ENCODE measurements around the gene PTPRU.

PTPRU gene

DNA sequence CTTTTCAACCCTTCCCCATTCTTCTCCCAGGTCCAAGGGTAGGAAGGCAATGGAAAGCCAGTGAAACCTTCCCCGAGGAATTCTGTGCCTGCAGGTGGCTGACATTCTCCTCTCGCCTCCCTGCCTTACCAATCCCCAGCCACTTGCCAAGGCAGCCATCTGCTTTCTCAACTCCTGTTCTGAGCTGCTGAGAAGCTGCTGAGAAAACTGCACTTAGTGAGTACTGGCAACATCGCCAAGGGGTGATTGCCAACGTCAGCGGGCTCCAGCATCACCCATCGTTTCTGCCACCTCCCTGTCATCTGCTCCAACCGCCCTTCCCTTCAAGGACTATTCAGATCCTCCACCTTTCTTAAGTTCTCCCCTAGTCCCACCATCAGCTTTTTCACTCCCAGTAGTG, 106.0 kb downstream of the PTPRU start:
- no peak for DNase-seq

DNA sequence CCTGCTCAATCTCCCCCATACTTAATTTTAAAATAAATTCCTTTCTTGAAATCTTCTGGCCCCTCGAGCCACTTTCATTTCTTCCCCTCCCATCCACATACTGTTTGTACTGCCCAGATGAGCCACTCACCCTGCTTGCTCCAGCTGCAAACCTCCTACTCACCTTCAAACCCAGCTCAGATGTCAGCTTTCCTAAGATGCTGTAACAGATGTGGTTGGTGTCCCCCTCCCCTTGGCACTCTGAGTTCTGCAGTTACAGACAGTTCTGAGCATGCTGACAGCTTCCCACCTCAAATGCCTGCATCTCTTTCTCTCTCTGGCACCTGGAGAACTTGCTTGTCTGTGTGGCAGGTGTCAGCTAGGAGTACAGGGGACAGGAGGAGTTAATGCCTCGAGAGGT, 106.7 kb downstream of the PTPRU start:
- DNase-seq: no peak

DNA sequence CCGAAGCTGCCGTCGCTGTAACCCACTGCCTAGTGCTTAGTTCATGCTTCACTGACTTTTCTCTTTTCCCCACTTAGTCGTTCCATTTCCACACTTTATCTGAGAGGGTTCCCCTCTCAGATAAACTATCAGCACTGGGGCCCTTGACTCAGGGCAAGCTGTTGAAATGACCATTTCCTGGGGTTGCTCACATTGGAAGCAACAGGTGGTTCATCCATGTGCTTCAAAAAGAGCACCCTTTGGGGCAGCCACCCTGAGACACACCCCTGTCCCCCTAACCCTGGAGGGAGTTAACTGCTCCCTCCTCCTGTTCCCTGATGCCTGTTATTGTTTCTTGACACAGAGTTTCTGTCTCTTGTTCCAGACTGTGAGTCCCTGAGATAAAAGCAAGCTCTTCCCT, 107.2 kb downstream of the PTPRU start:
- no peak for DNase-seq

DNA sequence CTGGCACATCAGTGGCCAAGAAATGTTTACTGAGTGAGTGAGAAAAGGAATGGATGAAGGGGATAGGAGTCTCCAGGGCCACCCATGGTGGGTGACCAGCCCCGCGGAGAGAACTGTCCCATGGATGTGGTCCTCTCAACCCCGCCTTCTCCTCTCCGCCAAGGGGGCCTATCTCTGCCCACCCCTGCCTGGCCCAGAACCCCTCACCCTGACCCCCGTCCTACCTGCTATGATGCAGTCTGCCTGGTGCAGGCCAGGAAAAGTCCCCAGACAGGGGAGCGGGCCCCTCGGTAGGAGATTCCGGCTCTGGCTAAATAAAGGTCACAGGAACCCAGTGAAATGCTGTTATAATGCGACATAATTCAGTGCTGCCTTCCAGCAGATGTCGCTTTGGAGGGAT, 107.6 kb downstream of the PTPRU start:
- DNase-seq: no peak

DNA sequence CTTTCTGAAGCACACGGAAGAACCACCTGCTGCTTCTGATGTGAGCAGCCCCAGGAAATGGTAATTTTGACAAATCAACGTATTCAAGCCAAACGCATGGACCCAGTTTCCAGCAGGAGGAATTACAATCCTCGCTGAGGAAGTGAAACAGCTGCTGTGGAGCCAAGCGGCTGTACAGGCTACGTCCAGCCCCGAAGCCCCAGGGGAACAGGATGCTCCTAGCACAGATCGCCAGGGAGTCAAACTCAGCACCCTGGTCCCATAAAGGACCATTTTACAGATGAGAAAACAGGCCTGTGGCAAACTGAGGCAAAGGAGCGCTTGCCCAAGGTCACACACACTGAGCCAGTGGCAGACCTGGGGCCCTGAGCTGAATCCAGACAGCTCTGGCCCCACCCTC, 108.0 kb downstream of the PTPRU start:
- no peak for DNase-seq

DNA sequence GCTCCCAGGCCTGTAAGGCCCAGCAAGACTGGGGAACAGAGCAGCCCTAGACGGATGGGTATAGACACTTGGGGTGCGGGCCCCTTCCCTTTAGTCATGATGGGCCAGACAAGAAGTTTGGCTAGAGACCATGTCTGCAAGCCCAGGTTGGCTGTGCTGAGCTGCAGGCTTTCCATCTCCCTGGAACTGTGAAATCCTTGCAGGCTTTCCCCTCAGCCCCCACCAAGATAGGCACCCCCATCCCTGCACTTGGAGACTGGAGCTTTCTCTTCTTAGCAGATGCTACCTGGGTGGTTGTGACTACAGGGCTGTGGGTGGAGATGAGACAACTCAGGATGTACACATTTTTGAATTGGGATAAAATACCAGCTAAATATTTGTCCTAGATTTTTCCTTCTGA, 110.3 kb downstream of the PTPRU start:
- DNase-seq: no peak

DNA sequence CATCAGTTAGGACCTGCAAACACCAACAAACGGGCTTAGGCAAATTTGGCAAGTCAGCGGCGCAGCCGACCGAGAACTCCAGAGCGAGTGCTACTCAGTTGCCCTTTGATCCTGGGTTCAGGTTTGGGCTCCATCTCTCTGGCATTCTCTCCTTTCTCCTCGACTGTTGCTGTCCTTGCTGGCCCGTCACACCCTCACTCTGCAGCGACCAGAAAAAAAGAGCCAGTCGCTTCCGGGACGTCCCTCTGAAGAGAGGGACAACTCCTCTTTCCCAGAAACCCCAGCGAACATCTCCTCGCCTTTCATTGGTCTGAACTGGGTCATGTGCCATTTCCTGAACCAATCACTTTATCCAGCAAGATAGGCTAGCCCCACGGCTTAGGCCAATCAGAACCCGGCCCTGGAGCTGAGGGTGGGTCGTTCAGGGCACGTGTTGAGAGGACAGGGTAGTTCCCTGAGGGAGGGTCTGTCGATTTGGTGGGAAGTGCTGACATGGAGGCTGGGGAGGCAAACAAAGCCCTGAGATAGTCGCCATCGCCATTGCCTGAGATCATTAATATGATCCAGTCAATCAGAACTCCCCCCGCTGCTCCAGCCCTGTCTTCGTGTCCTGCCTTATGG, 113.7 kb downstream of the PTPRU start:
- no peak for DNase-seq

DNA sequence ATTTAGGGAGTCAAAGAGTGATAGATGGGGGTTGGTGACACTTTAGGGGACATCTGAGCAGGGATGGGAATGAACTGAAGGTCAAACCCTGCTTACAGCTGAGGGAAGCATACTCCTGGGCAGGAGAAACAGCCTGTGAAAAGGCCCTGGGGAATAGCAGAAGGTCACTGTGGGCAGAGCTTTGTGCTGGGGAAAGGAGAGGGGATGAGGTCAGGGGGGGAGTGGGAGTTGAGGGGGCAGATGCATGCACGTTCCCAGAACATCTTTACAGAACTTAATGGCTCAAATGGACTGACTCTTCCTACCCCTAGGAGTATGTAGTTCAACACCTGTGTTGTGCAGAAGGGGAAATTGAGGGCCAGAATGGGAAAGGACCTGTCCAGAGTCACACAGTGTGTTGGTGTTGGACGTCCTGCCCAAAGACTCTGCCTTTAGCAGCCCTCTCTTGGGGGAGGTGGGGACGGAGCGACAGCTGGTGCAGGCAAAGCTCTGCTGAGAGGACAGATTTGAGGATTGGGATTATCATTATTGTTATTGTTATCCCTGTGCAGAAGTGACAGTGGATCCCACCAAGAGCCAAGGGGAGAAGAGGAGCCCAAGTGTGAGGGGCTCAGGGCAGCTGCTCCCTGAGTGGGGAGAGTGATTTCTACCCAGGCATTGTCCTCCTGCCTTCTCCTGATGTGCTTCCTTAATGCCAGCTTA, 116.5 kb downstream of the PTPRU start:
- no peak for DNase-seq

DNA sequence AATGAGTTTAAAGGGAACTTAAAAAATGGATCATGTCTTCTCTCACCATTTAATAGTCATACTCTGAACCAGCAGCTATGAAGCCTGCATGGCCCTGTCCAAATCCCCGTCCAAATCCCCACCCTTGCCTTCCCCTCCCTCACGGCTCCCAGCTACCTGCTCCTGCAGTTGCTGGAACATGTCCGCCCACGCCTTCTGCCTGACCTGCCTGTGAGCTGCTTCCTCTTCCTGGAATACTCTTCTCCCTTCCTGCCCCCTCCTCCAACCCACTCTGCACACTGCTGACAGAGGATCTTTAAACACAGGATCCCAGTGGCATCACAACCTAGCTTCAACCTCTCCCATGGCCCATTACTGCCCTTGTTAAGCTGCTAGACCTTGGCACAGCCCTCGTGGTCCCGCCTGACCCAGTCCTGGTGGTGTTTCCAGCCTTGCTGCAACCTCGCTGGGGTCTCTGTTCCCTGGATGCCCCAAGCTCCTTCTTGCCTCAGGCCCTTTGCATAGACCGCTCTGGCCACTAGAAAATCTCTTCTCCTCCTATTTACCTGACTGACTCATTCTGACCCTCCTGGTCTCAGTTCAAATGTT, 118.3 kb downstream of the PTPRU start:
- no peak for DNase-seq

DNA sequence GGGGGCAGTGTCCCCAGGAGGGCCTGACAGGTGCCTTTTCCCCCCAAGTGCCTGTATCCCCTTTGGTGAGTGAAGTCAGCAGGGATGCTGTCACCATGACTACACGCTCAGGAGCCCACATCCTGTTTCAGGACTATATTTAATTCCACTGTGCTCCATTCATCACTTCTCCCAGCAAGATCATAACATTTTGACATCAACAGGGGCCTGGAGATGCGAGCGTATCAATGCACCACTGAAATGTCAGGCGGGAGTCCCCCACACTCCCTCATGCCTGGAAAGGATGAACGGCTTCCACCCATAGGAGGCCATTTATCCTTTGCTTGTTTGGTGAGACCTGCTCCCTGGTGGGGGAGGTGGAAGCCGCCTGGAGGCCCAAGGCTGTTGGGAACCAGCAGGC, 119.1 kb downstream of the PTPRU start:
- no peak for DNase-seq

DNA sequence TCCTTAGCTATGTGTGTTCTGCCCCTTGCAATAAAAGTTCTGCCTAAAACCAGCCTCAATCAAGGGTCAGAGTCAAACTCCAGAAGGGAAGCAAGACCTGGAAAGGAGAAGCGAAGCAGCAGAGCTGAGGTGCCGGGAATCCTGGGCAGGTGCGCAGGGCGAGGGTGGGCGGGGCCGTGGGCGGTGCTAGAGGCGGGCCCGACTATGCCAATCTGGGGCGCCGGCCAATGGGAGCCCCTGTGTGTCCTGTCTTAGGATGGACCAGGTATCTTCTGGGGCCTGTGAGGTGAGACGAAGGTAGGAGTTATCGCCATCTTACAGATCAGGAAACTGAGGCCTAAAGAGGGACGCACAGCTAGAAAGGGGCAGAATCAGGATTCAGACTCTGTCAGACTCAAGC, 120.3 kb downstream of the PTPRU start:
- DNase-seq: no peak

DNA sequence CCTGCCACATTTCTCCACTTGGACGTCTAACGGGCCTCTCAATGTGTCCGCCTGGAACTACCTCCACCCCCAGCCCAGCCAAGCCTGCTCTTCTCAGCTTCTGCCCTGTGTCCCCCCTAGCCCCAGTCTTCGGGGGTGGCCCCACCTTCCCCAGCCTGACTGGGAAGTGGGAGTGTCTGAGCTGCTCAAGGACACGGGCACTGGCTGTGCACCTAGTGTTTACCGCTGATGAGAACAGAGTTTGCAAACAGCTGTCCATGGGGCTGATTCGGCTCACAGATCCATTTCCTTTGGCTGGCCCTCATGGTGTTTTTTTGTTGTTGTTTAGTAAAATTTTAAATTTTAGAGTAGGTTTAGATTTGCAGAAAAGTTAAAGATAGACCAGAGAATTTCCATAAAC, 121.1 kb downstream of the PTPRU start:
- no peak for DNase-seq

DNA sequence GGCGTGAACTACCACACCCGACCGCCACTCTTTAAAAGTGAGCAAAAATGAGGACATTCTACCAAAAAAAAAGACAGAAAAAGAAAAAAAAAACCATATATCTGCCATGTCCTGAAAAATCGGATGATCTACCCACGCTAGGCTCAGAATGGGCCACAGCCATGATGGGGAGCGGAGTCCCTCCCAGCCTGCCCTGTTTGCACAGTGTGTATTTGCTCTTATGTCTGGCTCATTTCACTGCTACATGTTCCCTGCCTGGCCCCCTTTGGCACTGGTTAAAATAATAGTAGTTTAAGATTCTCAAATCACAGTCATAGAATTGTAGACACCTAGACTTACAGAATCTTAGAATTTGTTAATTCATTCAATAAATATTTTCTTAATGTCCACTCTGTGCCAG, 121.9 kb downstream of the PTPRU start:
- no peak for DNase-seq

DNA sequence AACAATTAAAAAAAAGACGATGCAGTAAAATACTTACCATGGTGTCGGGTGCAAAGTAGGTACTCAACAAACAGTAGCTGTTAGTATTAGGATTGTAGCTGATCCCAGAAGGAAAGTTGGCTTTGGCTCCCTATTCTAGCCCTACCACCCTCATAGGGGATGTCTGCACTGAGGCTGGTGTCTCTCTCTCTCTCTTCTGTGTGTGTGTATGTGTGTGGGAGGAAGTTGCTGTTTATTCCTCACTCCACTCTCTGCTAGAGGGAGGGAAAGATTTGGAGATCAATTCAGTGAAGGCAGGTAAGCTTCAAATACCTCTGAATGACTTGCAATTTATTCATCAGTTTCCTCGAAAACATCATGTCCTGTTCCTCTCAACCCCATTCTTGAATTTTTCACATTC, 124.4 kb downstream of the PTPRU start:
- DNase-seq: no peak

DNA sequence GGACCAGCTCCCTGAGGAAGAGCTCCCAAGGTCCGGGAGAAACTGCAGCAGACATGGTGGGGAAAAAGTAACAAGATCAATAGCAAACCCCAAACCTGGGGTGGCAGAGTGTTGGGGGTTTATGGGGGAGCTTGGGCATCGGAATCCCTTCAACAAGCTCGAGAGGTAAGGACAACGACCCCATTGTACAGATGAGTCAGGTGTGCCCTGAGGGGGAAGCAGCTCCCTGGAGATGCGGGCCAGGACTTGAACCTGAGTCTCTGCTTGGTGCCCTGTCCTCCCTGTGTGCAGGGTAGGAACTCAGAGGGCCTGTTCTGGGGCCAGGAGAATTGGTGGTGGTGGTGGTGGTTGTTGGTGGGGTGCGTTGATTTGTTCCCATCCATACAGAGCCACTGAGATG, 125.4 kb downstream of the PTPRU start:
- DNase-seq: no peak

DNA sequence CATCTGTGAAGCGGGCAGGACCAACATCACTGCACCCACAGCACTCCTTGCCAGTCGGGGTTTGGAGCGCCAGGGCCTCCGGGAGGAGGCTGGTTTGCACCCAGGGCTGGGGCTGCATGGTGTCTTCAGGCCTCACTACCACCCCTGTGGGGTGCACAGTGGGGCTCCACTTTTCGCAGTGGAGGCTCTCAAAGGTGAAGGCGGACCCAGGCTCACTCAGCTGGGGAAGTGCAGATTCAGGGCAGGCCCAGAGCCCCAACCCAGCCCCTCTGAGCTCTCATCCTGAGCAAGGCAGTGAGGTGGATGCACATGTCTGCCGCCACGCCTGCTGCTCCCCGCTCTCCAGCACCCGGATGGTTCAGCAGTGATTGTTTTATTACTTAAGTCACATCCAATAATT, 125.8 kb downstream of the PTPRU start:
- DNase-seq: no peak

DNA sequence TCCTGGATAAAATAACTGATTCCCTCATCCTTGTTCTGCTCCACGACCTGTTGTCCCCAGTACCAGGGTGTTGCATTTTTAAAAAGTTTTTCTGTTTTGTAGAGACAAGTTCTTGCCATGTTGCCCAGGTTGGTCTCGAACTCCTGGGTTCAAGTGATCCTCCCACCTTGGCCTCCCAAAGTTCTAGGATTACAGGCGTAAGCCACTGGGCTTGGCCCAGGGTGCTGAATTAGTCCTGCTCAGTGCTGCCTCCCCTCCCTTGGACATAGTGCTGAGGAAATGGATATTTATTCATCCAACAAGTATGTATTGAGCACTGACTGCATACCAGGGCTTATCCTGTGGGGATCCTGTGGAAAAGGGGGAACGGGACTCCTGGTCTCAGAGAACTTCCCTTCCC, 126.4 kb downstream of the PTPRU start:
- no peak for DNase-seq

DNA sequence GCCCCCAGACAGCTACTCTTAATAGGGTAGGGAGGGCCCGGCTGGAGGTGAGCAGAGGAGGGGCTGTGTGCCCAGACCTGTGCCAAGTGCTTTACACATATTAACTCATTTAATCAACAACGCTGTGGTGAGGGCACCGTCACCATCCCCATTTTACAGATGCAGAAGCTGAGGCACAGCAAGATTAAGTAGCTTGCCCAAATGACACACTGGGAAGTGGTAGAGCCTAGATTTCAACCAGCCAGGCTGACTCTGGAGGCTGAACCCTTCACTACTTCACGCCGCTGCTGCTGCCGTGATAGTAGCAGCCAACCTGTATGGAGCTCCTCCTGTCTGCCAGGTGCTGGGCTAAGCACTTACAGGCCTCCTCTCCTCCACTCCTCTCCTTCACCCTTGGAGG, 127.2 kb downstream of the PTPRU start:
- DNase-seq: no peak

DNA sequence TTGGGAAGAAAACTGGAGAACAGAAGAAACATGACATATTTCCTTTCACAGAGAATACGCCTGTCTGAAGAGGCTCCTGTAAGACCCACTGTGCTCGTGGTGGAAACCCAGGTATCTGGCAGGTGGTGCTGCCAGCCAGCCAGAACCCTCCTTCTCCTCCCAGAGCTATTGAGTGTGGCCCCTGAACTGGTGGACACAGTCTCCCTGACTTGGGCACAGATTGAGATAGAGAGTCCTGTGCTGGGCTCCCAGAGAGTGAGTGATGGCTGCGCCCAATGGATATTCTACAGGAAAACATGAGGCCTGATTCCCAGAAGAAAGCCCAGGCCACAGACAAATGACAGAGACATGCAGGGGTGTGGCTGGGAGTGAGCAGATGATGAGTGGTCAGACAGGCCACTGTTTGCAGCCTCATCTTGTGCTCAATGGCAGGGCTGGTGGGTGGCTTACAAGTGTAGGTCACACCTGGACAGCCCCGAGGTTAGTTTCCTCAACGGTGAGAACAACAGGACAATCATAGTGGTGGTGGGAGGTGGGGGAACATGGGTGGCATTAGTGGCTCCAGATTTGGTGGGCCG, 127.9 kb downstream of the PTPRU start:
- no peak for DNase-seq

DNA sequence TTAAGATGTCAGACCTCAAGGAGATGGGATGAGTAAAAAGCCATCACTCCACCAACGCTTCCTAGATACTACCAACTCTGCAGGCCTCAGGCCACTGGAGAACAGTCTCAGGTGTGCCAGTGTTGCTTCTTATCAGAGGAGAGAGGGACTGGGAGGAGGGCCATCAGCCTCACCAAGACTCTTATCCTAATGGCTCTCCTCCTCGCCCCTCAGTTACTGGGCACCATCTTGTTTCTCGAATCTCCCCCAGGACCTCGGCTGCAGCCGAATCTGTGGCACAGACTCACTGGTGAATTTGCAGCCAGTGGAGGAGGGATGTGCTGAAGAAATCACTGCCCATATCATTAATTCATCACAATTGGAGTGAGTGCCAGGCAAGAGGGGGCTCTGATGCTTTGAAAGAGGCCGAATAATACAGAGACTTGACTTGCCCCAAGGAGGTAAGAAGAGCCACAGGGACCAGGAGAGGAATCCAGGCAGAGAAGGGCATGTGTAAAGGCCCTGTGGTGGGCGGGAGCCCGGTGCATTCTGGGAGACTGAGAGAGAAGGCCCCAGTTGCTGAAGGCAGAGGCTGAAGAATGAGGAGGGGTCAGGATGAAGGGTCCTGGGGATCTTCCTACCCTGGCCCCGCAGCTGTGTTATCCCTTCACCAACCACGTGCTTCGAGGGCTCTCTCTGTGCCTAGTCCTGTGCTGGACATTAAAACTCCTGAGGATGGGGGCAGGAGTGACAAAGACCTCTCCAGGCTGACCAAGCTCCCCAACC, 129.8 kb downstream of the PTPRU start:
- no peak for DNase-seq

DNA sequence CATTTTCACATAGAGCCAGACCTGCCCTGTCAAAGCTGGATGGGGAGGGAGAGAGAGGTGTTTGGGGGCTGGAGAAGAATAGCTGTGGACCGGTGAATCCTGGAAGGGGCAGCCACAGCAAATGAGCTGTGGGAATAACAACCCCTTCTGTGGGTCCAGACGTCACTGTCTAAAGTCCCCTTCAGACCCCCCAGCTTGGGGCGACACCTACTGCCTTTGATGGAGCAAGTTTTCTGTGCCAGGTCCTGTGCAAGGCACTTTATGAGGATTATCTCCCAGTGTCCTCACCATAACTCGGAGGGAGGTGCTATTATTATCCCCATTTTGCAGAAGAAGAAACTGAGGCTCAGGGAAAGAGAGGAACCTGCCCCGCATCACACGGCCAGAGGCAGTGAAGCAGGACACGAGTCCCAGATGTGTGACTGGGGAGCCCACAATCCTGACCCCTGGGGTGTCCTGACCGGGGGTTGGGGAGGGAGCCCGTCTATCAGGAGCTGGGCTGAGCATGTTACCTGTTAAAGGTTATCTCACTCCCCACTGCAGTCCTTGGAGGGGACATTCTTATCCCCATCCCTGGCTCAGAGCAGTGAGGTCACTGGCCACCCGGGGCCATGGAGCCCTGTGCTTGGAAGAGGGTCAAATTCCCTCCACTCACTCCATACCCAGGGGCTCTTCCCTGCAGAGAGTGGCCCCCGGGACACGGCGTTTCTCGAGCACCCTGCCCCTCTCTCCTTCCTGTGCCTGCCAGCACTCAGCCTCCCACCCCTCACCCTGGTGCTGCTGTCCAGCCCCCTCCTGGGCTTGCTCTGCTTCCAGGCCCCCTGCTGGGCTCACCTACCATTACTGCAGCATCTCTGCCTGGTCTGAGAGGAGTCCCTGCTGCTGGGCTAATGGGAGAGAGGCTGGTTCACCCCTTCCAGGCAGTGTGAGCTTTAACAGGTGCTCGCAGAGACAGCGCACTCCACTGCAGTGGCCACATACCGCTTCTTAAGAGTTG, 132.9 kb downstream of the PTPRU start:
- DNase-seq: no peak

DNA sequence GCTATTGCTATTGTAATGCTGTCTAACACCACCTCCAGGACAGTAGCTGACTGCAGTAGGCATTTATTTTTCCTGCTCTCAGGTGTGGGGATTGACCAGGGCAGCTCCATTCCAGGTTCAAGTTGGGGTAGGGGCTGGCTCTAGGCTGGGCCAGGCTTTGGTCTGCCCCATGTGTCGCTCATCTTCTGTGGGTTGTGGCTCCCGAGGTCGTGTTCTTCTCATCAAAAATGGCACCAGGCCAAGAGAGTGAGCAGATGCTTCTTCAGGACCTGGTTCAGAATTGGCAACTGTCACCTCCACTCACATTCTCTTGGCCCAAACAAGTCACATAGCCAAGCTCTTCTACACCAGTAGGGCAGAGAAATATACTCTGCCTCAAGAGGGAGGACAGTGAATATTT, 133.7 kb downstream of the PTPRU start:
- no peak for DNase-seq

All from T-helper 1 cell (primary cell).